GM21528 (cell line): ENCODE results near the gene DAPK1.

Source experiments
- ATAC-seq: cut with Tn5 transposase; IDR thresholded peaks from one replicate; pipeline ENCODE4 v1.9.1; 2021; ENCODE audit warnings: mild to moderate bottlenecking, moderate library complexity; ENCODE audit not compliant: unreplicated experiment, low FRiP score

Gene DAPK1

GRCh38 chr9:87702921-87703320 lies 205.3 kb downstream of the DAPK1 start:
- ATAC-seq = no peak

GRCh38 chr9:87703636-87704276 lies 206.1 kb downstream of the DAPK1 start:
- no peak for ATAC-seq

GRCh38 chr9:87704342-87704741 lies 206.7 kb downstream of the DAPK1 start:
- no peak for ATAC-seq

- no peak for ATAC-seq
Observed at GRCh38 chr9:87706066-87706739, 208.5 kb downstream of the DAPK1 start.

DNA sequence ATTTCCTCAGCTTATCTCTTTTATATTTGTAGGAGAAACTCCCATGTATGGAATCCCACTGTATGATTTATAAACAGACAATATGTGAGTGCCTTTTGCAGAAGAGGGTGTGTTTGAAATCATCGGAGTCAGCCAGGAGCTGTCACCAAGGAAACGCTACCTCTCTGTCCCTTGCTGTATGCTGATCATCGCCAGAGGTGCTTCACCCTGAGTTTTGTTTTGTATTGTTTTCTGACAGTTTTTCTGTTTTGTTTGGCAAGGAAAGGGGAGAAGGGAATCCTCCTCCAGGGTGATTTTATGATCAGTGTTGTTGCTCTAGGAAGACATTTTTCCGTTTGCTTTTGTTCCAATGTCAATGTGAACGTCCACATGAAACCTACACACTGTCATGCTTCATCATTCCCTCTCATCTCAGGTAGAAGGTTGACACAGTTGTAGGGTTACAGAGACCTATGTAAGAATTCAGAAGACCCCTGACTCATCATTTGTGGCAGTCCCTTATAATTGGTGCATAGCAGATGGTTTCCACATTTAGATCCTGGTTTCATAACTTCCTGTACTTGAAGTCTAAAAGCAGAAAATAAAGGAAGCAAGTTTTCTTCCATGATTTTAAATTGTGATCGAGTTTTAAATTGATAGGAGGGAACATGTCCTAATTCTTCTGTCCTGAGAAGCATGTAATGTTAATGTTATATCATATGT lies 210.3 kb downstream of the DAPK1 start:
- no peak for ATAC-seq

- no peak for ATAC-seq
Observed at GRCh38 chr9:87708546-87708945, 210.9 kb downstream of the DAPK1 start.

GRCh38 chr9:87708986-87709728 lies 211.5 kb downstream of the DAPK1 start:
- no peak for ATAC-seq

GRCh38 chr9:87710443-87710842 lies 212.8 kb downstream of the DAPK1 start:
- no peak for ATAC-seq

DNA sequence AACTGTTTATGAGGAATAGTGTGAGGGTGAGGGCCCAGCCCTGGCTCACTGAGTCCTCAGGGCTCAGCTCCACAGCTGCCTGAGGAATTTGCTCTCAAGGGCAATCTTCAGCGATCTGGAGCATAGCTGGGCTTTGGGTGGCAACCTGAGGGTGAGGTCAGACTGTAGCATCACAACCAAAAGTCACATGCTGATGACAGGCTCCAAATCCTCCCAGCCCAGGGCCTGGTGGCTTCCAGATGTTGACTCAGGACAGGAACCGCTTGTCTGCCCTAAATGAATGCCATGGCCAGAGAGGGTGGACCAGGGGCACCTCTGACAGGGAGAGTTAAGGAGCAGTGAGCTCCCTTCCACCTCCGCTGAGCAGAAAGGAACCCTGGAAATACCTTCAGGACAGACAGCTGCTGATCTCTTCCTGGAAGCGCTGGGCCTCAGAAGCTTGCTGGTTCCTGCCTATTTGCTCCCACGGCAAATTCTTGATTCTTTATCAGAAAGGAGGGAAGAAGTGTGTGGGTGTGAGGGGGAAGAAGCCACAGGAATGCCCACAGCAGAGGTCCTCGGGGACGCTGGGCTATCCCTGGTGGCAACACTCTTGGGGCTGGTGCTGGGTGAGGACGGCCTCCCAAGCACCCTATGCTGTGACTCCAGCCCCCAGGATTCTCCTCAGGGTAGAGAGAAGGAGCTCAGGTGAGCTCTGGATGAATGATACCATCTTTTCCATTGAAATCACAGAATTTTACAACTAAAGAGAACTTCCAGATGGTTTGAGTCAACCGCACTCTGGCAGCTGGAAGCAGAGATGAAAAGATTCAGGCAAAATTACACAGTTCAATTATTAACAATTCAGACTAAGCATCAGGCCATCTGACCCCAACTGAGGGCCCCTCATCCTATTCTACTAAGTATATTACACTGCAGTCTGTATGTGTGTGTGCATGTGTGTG lies 214.5 kb downstream of the DAPK1 start:
- no peak for ATAC-seq

- ATAC-seq = no peak
Observed at GRCh38 chr9:87712801-87713277, 215.2 kb downstream of the DAPK1 start.

GRCh38 chr9:87713278-87713987 lies 215.8 kb downstream of the DAPK1 start:
- no peak for ATAC-seq

DNA sequence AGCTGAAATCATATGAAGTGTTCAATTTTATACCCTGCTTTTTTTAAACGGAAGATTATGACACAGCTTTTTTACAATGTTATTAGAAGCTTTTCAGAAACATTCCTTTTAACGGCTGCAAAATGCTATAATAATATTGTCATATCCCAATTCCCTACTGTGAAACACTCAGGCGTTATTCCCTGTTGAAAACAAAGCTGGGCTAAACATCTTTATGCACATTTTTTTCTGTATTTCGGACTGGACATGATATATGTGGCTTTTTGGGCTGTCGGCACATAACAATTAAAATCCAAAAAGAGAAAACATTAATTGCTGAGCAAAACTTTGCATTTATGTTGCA lies 216.3 kb downstream of the DAPK1 start:
- no peak for ATAC-seq

- ATAC-seq = no peak
Observed at GRCh38 chr9:87714819-87715218, 217.2 kb downstream of the DAPK1 start.

DNA sequence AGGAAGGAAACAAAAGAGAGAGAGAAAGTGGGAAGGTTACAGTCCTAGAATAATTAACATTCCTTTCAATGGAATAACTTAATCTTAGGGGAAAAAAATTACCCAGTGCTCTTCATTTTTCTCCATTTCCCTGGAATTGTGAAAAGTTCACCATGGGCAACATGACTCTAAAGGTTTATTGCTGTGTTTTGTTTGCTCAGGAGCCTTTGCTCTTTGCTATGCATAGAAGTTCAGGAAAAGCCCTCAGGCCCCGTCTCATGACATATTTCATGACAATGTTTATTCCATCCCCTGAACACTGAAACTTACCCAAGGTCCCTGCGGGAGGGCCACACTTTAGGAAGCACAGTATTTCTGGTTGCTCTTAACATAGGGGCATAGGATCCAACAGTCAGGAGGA lies 218.5 kb downstream of the DAPK1 start:
- no peak for ATAC-seq

- ATAC-seq = no peak
Observed at GRCh38 chr9:87717456-87717855, 219.8 kb downstream of the DAPK1 start.

GRCh38 chr9:87718231-87718630 lies 220.6 kb downstream of the DAPK1 start:
- no peak for ATAC-seq

DNA sequence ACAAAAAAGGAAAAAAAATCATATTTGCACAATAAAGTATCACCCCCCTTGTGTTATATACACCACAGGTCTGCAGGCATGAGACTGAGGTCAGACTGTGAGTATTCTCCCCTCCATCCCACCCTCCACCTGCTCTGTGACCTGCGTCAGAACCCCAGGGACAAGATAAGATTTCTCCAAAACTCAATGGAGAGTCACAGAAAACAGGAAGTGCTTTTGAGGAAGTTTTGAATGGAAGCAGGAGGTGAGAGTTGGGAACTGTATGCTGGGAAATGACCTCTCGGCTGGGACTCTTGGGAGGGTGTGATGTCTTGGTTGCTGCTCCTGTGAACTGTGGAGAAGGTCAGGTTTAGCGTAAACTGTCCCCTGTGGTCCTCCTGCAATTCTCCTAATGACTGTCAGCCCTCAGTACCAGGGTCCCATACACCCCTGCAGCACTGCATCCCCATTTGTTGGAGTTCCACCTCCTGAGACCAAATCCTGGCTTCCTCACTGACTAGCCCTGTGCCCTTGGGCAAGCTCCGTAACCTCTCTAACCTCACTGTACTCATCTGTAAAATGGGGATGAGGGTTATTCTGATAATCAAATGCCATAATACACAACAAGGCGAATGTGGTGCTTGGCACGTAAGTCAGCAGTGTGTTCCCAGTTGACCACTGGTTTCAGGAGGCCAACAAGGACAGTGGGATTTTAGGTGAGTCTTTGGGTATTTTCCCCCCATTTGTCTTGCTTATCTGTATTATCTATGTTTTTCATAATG lies 221.4 kb downstream of the DAPK1 start:
- ATAC-seq = no peak

DNA sequence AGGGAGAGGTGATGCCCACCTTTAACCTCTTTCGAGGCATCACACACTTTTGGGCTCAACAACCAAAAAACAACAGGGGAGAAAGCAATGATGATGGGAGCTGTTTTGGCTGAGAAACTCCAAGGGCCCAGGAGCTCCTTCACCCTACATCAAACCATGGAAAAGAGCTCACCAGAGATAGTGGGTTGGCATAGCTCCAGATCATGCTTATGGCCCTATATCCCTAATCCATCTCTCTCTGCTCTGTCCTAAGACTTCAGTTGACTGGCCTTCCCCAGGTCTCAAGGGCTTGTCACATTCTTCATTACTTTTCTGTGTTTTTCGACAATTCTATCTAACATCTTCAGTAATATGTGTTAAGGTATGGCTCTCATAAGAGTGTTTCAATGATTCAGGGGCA lies 222.5 kb downstream of the DAPK1 start:
- no peak for ATAC-seq
